DOHH2 (cell line): ENCODE results near the gene AUH.

ENCODE experiments used
- H3F3A ChIP-seq: fragments of 200-600 bp; sonication (generic), shearing (Covaris generic); 2 replicates; pipeline ENCODE4 v1.6.0; 2016; ENCODE audit warnings: antibody characterized with exemption, mild to moderate bottlenecking; ENCODE audit not compliant: control insufficient read depth, insufficient read depth
- H3K27ac ChIP-seq: fragments of 200-600 bp; sonication (generic); 2 replicates; pipeline ENCODE4 v1.5.1; 2014; ENCODE audit warnings: low read depth, mild to moderate bottlenecking, low read length, moderate library complexity
- H3K27me3 ChIP-seq: fragments of 200-600 bp; sonication (generic); 2 replicates; pipeline ENCODE4 v1.6.1; 2014; ENCODE audit warnings: mild to moderate bottlenecking, low read length, mixed read lengths; ENCODE audit not compliant: control insufficient read depth
- H3K36me3 ChIP-seq: fragments of 200-600 bp; sonication (generic); 2 replicates; pipeline ENCODE4 v1.6.1; 2014; ENCODE audit warnings: mild to moderate bottlenecking, low read length, moderate library complexity, mixed read lengths; ENCODE audit not compliant: control insufficient read depth
- H3K4me1 ChIP-seq: fragments of 200-600 bp; sonication (generic); 2 replicates; pipeline ENCODE4 v1.6.1; 2014; ENCODE audit warnings: mild to moderate bottlenecking, low read length, mixed read lengths; ENCODE audit not compliant: control insufficient read depth
- H3K4me2 ChIP-seq: fragments of 200-600 bp; sonication (generic); 2 replicates; pipeline ENCODE4 v1.6.0; 2014; ENCODE audit warnings: mild to moderate bottlenecking, low read length, moderate library complexity
- H3K4me3 ChIP-seq: fragments of 200-600 bp; sonication (generic); 2 replicates; pipeline ENCODE4 v1.5.1; 2014; ENCODE audit warnings: mild to moderate bottlenecking, low read length, mixed read lengths
- H3K79me2 ChIP-seq: fragments of 200-600 bp; sonication (generic); 2 replicates; pipeline ENCODE4 v1.6.1; 2014; ENCODE audit warnings: mild to moderate bottlenecking, low read length, mixed read lengths; ENCODE audit not compliant: control insufficient read depth
- H3K9me2 ChIP-seq: fragments of 200-600 bp; sonication (generic); replicated peaks from 2 replicates; pipeline ENCODE4 v1.6.1; 2014; ENCODE audit warnings: mild to moderate bottlenecking, low read length, mixed read lengths; ENCODE audit not compliant: control insufficient read depth
- H3K9me3 ChIP-seq: fragments of 200-600 bp; sonication (generic); 2 replicates; pipeline ENCODE4 v1.6.1; 2014; ENCODE audit warnings: antibody characterized with exemption, low read length, mixed read lengths; ENCODE audit not compliant: control insufficient read depth, insufficient read depth
- H4K20me1 ChIP-seq: fragments of 200-600 bp; sonication (generic); 2 replicates; pipeline ENCODE4 v1.6.0; 2014; ENCODE audit warnings: low read depth, mild to moderate bottlenecking, antibody characterized with exemption, low read length, moderate library complexity; ENCODE audit not compliant: control insufficient read depth, insufficient read depth
- EZH2phosphoT487 ChIP-seq: fragments of 200-600 bp; sonication (generic); IDR thresholded peaks from 2 replicates; pipeline ENCODE4 v1.6.1; 2017; ENCODE audit warnings: borderline replicate concordance, mild to moderate bottlenecking, antibody characterized with exemption, low read length, moderate library complexity, mixed read lengths
- TF ChIP-seq, protein P1 (sequence below): fragments of 200-600 bp; sonication (generic); IDR thresholded peaks from one replicate; pipeline ENCODE4 v1.5.1; 2014; ENCODE audit warnings: antibody characterized with exemption, mild to moderate bottlenecking, low read depth, low read length; ENCODE audit not compliant: poor library complexity, severe bottlenecking

AUH gene

GRCh38 chr9:91186632-91187108 lies 175.0 kb downstream of the AUH start:
- Histone ChIP-seq H3K9me2 (no peaks in the 10 kb centered on the region), H3K36me3 (no peaks in the 10 kb centered on the region), H3K4me1 (peaks cover 18% of the 10 kb centered on the region), H3K4me2 (no peak overlapping the region), H3K4me3 (no peak overlapping the region), H4K20me1 (no peaks in the 10 kb centered on the region), H3K79me2 (no peaks in the 10 kb centered on the region), H3K27me3 (peaks cover 18% of the 10 kb centered on the region), H3K27ac (no peak overlapping the region), H3K9me3 (no peaks in the 10 kb centered on the region), H3F3A (no peaks in the 10 kb centered on the region)
- TF ChIP-seq, protein P1, sequence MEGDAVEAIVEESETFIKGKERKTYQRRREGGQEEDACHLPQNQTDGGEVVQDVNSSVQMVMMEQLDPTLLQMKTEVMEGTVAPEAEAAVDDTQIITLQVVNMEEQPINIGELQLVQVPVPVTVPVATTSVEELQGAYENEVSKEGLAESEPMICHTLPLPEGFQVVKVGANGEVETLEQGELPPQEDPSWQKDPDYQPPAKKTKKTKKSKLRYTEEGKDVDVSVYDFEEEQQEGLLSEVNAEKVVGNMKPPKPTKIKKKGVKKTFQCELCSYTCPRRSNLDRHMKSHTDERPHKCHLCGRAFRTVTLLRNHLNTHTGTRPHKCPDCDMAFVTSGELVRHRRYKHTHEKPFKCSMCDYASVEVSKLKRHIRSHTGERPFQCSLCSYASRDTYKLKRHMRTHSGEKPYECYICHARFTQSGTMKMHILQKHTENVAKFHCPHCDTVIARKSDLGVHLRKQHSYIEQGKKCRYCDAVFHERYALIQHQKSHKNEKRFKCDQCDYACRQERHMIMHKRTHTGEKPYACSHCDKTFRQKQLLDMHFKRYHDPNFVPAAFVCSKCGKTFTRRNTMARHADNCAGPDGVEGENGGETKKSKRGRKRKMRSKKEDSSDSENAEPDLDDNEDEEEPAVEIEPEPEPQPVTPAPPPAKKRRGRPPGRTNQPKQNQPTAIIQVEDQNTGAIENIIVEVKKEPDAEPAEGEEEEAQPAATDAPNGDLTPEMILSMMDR, result no peak
- no peak for TF ChIP-seq EZH2phosphoT487

GRCh38 chr9:91185193-91185886 lies 176.4 kb downstream of the AUH start:
- Histone ChIP-seq H4K20me1 (no peaks in the 10 kb centered on the region), H3K4me2 (no peak overlapping the region), H3F3A (no peaks in the 10 kb centered on the region), H3K9me3 (no peaks in the 10 kb centered on the region), H3K4me3 (no peak overlapping the region), H3K79me2 (no peaks in the 10 kb centered on the region), H3K9me2 (no peaks in the 10 kb centered on the region), H3K36me3 (no peaks in the 10 kb centered on the region), H3K27me3 (peaks cover 8% of the 10 kb centered on the region), H3K27ac (no peak overlapping the region), H3K4me1 (peaks cover 18% of the 10 kb centered on the region)
- no peak for TF ChIP-seq EZH2phosphoT487
- TF ChIP-seq, protein P1, result no peak

DNA sequence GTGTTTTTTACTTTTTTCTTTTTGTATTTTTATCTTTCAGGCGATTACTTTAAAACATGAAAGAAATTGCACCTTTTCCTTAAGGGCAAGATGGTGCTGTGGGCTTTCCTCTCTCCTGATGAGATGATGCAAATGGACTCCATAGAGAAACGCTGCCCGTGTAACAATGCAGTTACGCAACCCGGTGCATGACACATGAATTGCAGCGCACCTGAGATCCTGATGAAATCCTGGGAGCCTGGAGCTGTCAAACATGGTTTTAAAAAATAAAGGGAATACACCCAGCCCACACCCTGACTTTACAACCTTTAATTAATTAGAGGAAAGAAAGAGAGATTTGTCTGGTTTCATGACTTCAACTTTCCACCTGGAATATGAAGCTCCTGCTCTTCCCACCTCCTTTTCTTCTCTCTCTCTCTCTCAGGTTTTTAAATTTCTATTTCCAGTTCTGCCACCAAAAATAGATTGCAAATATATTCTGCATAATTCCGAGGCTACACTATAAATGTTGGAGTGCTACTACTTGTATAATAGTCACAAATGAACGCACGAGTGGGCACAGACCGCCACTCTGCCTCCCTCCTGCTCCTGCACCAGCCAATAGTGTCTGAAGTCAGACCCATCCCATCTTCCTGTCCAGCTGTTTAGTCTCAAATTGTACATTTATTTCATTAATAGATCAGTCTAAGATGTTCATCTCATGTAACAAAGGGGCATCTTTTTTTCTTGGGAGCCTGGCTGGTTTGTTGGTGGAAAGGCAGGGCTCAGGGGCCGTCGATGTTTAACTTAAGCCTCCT lies 179.1 kb downstream of the AUH start:
- no peaks in the 10 kb centered on the region for H3K9me2 ChIP-seq
- no peaks in the 10 kb centered on the region for H3K9me3 ChIP-seq
- no peaks in the 10 kb centered on the region for H3K27me3 ChIP-seq
- H3K79me2 ChIP-seq, result no peaks in the 10 kb centered on the region
- H3K36me3 ChIP-seq, result no peaks in the 10 kb centered on the region
- no peaks in the 10 kb centered on the region for H4K20me1 ChIP-seq
- TF ChIP-seq EZH2phosphoT487, result no peak
- TF ChIP-seq, protein P1, result no peak
- no peak overlapping the region for H3K27ac ChIP-seq
- no peaks in the 10 kb centered on the region for H3F3A ChIP-seq
- H3K4me2 ChIP-seq, result peak overlapping the region; percentile 40
- peaks cover 18% of the 10 kb centered on the region for H3K4me1 ChIP-seq
- 0 out of 2 replicates have a peak overlapping the region, but pooled peaks have one; percentile 6 for H3K4me3 ChIP-seq
